Endodermal cell (in vitro differentiated cells): ENCODE data around the gene DARS1. TPM values are rescaled to one million over a fixed set of nuclear protein-coding genes. Genes with fewer than 3 reads are reported as not detected.

ENCODE experiments used
- DNase-seq: peaks from one replicate; pipeline ENCODE4 v3.0.0-alpha.2; 2017
- H3K27ac ChIP-seq: 2 replicates; pipeline ENCODE4 v1.5.1; 2013; ENCODE audit warnings: mild to moderate bottlenecking, low read depth, low read length, moderate library complexity
- H3K27me3 ChIP-seq: 2 replicates; pipeline ENCODE4 v1.6.1; 2013; ENCODE audit warnings: mild to moderate bottlenecking, low read length, moderate library complexity; ENCODE audit not compliant: insufficient read depth, control insufficient read depth, poor library complexity, severe bottlenecking
- H3K36me3 ChIP-seq: 2 replicates; pipeline ENCODE4 v1.7.0; 2013; ENCODE audit warnings: mild to moderate bottlenecking, low read length, moderate library complexity; ENCODE audit not compliant: control insufficient read depth, insufficient read depth
- H3K4me1 ChIP-seq: one replicate; pipeline ENCODE4 v1.7.0; 2013; ENCODE audit warnings: low read length; ENCODE audit not compliant: control insufficient read depth, insufficient read depth
- H3K4me3 ChIP-seq: 2 replicates; pipeline ENCODE4 v1.5.1; 2013; ENCODE audit warnings: mild to moderate bottlenecking, low read length, moderate library complexity
- H3K9ac ChIP-seq: 2 replicates; pipeline ENCODE4 v1.6.1; 2013; ENCODE audit warnings: mild to moderate bottlenecking, low read length, moderate library complexity; ENCODE audit not compliant: poor library complexity, severe bottlenecking; ENCODE audit errors: extremely low read depth
- H3K9me3 ChIP-seq: 2 replicates; pipeline ENCODE4 v1.6.1; 2013; ENCODE audit warnings: mild to moderate bottlenecking, low read length, moderate library complexity; ENCODE audit not compliant: control insufficient read depth
- H3K27ac Mint-ChIP-seq: 2 replicates; pipeline ENCODE4 v1.8.0; 2020; ENCODE audit warnings: mixed read lengths
- H3K27me3 Mint-ChIP-seq: 2 replicates; pipeline ENCODE4 v1.8.0; 2021; ENCODE audit warnings: mild to moderate bottlenecking, mixed read lengths; ENCODE audit not compliant: insufficient read depth
- H3K36me3 Mint-ChIP-seq: 2 replicates; pipeline ENCODE4 v1.8.0; 2020; ENCODE audit warnings: low read depth, mixed read lengths
- H3K4me1 Mint-ChIP-seq: 2 replicates; pipeline ENCODE4 v1.8.0; 2020; ENCODE audit warnings: mixed read lengths
- H3K4me3 Mint-ChIP-seq: 2 replicates; pipeline ENCODE4 v1.8.0; 2020; ENCODE audit warnings: mild to moderate bottlenecking, moderate library complexity, mixed read lengths
- H3K9me3 Mint-ChIP-seq: 2 replicates; pipeline ENCODE4 v1.8.0; 2020; ENCODE audit warnings: mild to moderate bottlenecking, mixed read lengths
- whole genome bisulfite sequencing, 2 experiments: methylation state at CpG; one replicate each; pipeline versions ENCODE4 v1.1.5 to v1.1.7; 2013; ENCODE audit warnings: missing lambda C conversion rate in 2 of 2, mixed read lengths in 1 of 2; ENCODE audit not compliant: insufficient coverage in 1 of 2, insufficient read length in 1 of 2; 5-methylcytosine and 5-hydroxymethylcytosine counted together
- total RNA-seq, 2 donors: library from RNA; stranded (reverse); fragmentation: NEBNext Ultra II Directional in 1 of 2; extraction: Animal tissue kit (Norgen Biotek cat#: 25700) in 1 of 2; gene quantifications; 2 replicates in 1 of 2; 3 replicates in 1 of 2; pipeline ENCODE4 v1.2.1, GENCODE V29; 2021
- TF ChIP-seq, protein P1 (sequence below): fragments of 200-600 bp; sonication (generic); conservative IDR thresholded peaks from 2 replicates; pipeline ENCODE4 v1.5.0; 2021; ENCODE audit warnings: antibody characterized with exemption, mild to moderate bottlenecking

The DARS1 gene
- total RNA-seq, 2 donors from 2014 or later: 70.5 to 75.9 TPM

DNA sequence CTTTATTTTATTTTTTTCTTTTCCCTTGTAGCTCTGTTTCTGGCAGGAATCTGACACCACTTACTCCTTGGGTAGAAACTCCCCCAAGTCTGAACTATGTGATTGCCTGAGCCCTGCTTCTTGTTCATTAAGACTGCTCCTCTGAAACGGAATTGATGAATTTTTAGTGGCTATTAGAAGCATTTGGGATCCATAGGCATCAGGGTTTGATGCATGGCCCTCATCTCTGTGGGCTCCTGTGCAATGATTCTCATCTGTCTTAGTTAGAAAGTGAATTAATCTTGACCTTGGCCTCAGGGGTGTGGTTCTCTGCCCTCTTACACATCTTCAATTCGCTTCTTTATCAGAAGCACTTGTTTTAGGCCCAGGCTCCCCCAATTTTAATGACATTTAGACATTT lies 31.0 kb upstream of the DARS1 start:
- H3K4me3 ChIP-seq: no peak overlapping the region
- DNase-seq: no peak
- Mint-ChIP-seq H3K27me3 (no peaks in the 10 kb centered on the region), H3K27ac (no peak overlapping the region), H3K9me3 (no peaks in the 10 kb centered on the region), H3K36me3 (no peaks in the 10 kb centered on the region), H3K4me3 (no peak overlapping the region), H3K4me1 (peaks cover 12% of the 10 kb centered on the region)
- TF ChIP-seq, protein P1, sequence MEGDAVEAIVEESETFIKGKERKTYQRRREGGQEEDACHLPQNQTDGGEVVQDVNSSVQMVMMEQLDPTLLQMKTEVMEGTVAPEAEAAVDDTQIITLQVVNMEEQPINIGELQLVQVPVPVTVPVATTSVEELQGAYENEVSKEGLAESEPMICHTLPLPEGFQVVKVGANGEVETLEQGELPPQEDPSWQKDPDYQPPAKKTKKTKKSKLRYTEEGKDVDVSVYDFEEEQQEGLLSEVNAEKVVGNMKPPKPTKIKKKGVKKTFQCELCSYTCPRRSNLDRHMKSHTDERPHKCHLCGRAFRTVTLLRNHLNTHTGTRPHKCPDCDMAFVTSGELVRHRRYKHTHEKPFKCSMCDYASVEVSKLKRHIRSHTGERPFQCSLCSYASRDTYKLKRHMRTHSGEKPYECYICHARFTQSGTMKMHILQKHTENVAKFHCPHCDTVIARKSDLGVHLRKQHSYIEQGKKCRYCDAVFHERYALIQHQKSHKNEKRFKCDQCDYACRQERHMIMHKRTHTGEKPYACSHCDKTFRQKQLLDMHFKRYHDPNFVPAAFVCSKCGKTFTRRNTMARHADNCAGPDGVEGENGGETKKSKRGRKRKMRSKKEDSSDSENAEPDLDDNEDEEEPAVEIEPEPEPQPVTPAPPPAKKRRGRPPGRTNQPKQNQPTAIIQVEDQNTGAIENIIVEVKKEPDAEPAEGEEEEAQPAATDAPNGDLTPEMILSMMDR: no peak
- peak overlapping the region; percentile 30 for H3K27ac ChIP-seq
- H3K4me1 ChIP-seq: no peaks in the 10 kb centered on the region
- WGBS, 2 experiments: 90% methylated on average over 2 of the region's 2 CpGs; no CpG with 5 or more reads in 1 of the 2 experiments
- no peak overlapping the region for H3K9ac ChIP-seq
- no peaks in the 10 kb centered on the region for H3K9me3 ChIP-seq
- no peaks in the 10 kb centered on the region for H3K27me3 ChIP-seq
- H3K36me3 ChIP-seq: no peaks in the 10 kb centered on the region

DNA sequence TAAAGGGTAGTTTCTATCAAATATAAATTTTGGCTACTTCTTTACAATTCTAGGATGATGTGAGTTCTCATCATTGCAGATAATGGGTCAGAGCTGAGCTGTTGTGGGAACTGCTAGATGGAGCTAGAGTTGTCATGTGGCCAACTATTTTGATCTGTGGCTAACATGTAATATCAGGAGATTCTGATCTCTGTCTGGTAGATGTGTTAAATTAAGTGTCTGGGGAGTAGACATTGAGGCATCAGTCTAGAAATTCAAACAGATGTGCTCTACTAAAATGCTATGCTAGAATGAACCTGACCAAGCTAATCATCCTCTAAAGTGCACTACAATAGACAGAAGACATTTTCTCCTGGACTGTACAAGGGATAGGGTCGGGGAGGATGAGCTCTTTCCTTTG lies 30.3 kb upstream of the DARS1 start:
- WGBS, 2 experiments: 80 to 91% methylated on average over 1 of the region's 1 CpG
- TF ChIP-seq, protein P1: no peak
- Mint-ChIP-seq H3K9me3 (no peaks in the 10 kb centered on the region), H3K4me1 (peaks cover 12% of the 10 kb centered on the region), H3K4me3 (no peak overlapping the region), H3K36me3 (no peaks in the 10 kb centered on the region), H3K27ac (no peak overlapping the region), H3K27me3 (no peaks in the 10 kb centered on the region)
- no peak overlapping the region for H3K9ac ChIP-seq
- H3K9me3 ChIP-seq: no peaks in the 10 kb centered on the region
- no peaks in the 10 kb centered on the region for H3K27me3 ChIP-seq
- DNase-seq: no peak
- H3K4me3 ChIP-seq: no peak overlapping the region
- no peaks in the 10 kb centered on the region for H3K36me3 ChIP-seq
- no peak overlapping the region for H3K27ac ChIP-seq
- no peaks in the 10 kb centered on the region for H3K4me1 ChIP-seq

DNA sequence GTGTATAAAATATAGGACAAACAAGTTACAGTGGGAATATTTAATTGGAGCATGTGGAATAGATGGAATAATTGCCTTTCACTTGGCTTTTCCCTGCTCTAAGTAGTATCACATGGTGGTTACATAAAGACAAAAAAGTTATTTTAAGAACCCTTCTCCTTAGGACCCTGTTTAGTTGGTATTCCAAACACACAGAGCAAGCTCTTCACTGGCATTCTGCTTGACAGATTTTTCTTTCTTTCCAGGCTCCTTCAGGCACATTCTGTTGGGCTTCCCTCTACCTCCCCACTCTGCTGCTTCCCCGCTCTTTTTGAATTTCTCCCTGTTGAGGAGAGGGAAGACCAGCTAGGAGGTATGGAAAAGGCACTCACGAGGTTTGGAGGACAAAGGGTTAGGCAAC lies 29.0 kb upstream of the DARS1 start:
- Mint-ChIP-seq H3K4me1 (peaks cover 12% of the 10 kb centered on the region), H3K9me3 (no peaks in the 10 kb centered on the region), H3K27ac (peak overlapping the region; percentile 24), H3K27me3 (no peaks in the 10 kb centered on the region), H3K36me3 (no peaks in the 10 kb centered on the region), H3K4me3 (no peak overlapping the region)
- DNase-seq: no peak
- Histone ChIP-seq H3K27me3 (no peaks in the 10 kb centered on the region), H3K4me1 (no peaks in the 10 kb centered on the region), H3K9me3 (no peaks in the 10 kb centered on the region), H3K4me3 (no peak overlapping the region), H3K9ac (no peak overlapping the region), H3K36me3 (no peaks in the 10 kb centered on the region), H3K27ac (no peak overlapping the region)
- TF ChIP-seq, protein P1: no peak
- 84 to 86% methylated on average over 1 to 2 of the region's 2 CpGs for WGBS, 2 experiments
